Activated CD8-positive, alpha-beta memory T cell treated with anti-CD3 and anti-CD28 coated beads, Interleukin-2, amount 50 U/mL, for 48 hours (primary cell): ENCODE data around the gene WDR5.

ENCODE experiments used
- DNase-seq: peaks from one replicate; pipeline ENCODE4 v3.0.0-alpha.2; 2020

The WDR5 gene

GRCh38 chr9:134189470-134190231 is 53.8 kb downstream of the WDR5 start:
- no peak for DNase-seq

GRCh38 chr9:134190232-134191121 is 54.6 kb downstream of the WDR5 start:
- DNase-seq = no peak

- no peak for DNase-seq
Measured at GRCh38 chr9:134191455-134192209, 55.8 kb downstream of the WDR5 start.

GRCh38 chr9:134192311-134192950 is 56.5 kb downstream of the WDR5 start:
- DNase-seq = no peak

GRCh38 chr9:134192951-134193731 is 57.3 kb downstream of the WDR5 start:
- DNase-seq = no peak

- no peak for DNase-seq
Measured at GRCh38 chr9:134193912-134194535, 58.1 kb downstream of the WDR5 start.

GRCh38 chr9:134195558-134195957 is 59.7 kb downstream of the WDR5 start:
- DNase-seq = no peak

- DNase-seq = no peak
Measured at GRCh38 chr9:134196911-134197310, 61.0 kb downstream of the WDR5 start.

GRCh38 chr9:134198791-134199190 is 62.9 kb downstream of the WDR5 start:
- DNase-seq = no peak

GRCh38 chr9:134200730-134201129 is 64.8 kb downstream of the WDR5 start:
- no peak for DNase-seq

- DNase-seq = no peak
Measured at GRCh38 chr9:134203224-134203623, 67.3 kb downstream of the WDR5 start.

- DNase-seq = no peak
Measured at GRCh38 chr9:134204041-134204440, 68.2 kb downstream of the WDR5 start.

GRCh38 chr9:134204991-134205578 is 69.2 kb downstream of the WDR5 start:
- no peak for DNase-seq

GRCh38 chr9:134205672-134206310 is 69.9 kb downstream of the WDR5 start:
- DNase-seq = no peak

- no peak for DNase-seq
Measured at GRCh38 chr9:134206311-134207300, 70.7 kb downstream of the WDR5 start.

GRCh38 chr9:134208310-134208841 is 72.5 kb downstream of the WDR5 start:
- no peak for DNase-seq

- DNase-seq = no peak
Measured at GRCh38 chr9:134208981-134209725, 73.3 kb downstream of the WDR5 start.
